ENCODE measurements around the gene ZDHHC7. TPM values are rescaled to one million over a fixed set of nuclear protein-coding genes. Genes with fewer than 3 reads are reported as not detected.

Gene ZDHHC7
- total and polyA plus RNA-seq, 9 of the 15 experiments (the other 6 are each of a cell fraction or from before 2014, with no cell fraction given), result 1.7 to 49.7 (median 37.4) TPM

- TF ChIP-seq GMEB1 (CRISPR knock-in tag; IDR thresholded peaks at IDR 0.05) (no peak), CBFB (CRISPR knock-in tag; IDR thresholded peaks at IDR 0.05) (no peak), RBM17 (IDR thresholded peaks at IDR 0.05; ENCODE audit: borderline replicate concordance, low read depth, low read length) (no peak), DPF2 (IDR thresholded peaks at IDR 0.05) (peak; percentile 71; the same call in 1 of the 2 replicates), ESRRA (IDR thresholded peaks at IDR 0.05; ENCODE audit: borderline replicate concordance, low read depth) (peak; percentile 95), STAT5B (CRISPR knock-in tag; IDR thresholded peaks at IDR 0.05) (no peak), ZNF274 (IDR thresholded peaks at IDR 0.05; ENCODE audit: borderline replicate concordance, low read depth, low read length) (no peak), NFIC (IDR thresholded peaks at IDR 0.05) (peak; percentile 50), RCOR1 (IDR thresholded peaks at IDR 0.05; ENCODE audit: borderline replicate concordance in 1 of 2, low read depth in 2 of 2, low read length in 2 of 2) (peak; percentile 32 to 77; a peak in 3 of 4 replicates), TBL1XR1 (IDR thresholded peaks at IDR 0.05; ENCODE audit: low read length in 2 of 2) (peak in 1 of 2 experiments; percentile 45; a peak in 1 of 4 replicates), ZNF644 (tag; IDR thresholded peaks at IDR 0.05; ENCODE audit: low read depth) (peak; percentile 60; the same call in 1 of the 2 replicates), PRPF4 (IDR thresholded peaks at IDR 0.05; ENCODE audit: insufficient read depth, low read depth, low read length, poor library complexity, severe bottlenecking) (no peak), E2F5 (CRISPR knock-in tag; IDR thresholded peaks at IDR 0.05) (0 out of 2 replicates have a peak, but pooled peaks have one; percentile 55), AFF1 (IDR thresholded peaks at IDR 0.05; ENCODE audit: low read depth in 1 of 2, partially characterized antibody in 2 of 2) (peak in 1 of 2 experiments; percentile 19), RAD21 (CRISPR knock-in tag; conservative IDR thresholded peaks at IDR 0.05 in 1 of 2, IDR thresholded peaks at IDR 0.05 in 1 of 2) (0 out of 4 replicates have a peak, but pooled peaks of 1 of the 2 experiments have one; percentile 8), NONO (IDR thresholded peaks at IDR 0.05; ENCODE audit: low read depth in 2 of 2, low read length in 1 of 2) (peak in 1 of 2 experiments; percentile 51; a peak in 1 of 4 replicates), PRMT5 (CRISPR knock-in tag; IDR thresholded peaks at IDR 0.05) (no peak), TOE1 (IDR thresholded peaks at IDR 0.05; ENCODE audit: borderline replicate concordance) (no peak), TOE1 (CRISPR knock-in tag; IDR thresholded peaks at IDR 0.05; ENCODE audit: borderline replicate concordance, low read depth) (peak; percentile 80; the same call in 1 of the 2 replicates), TGIF2 (CRISPR knock-in tag; IDR thresholded peaks at IDR 0.05) (no peak)
These were observed 14.7 kb upstream of the ZDHHC7 start (continued) for GRCh38 chr16:85025781-85026653.

Data from K562 (cell line).